Measurements from ENCODE around the gene SHANK3.

Gene SHANK3

GRCh38 chr22:50675553-50676179, 3.0 kb downstream of the SHANK3 start:
- TF ChIP-seq, protein P1, sequence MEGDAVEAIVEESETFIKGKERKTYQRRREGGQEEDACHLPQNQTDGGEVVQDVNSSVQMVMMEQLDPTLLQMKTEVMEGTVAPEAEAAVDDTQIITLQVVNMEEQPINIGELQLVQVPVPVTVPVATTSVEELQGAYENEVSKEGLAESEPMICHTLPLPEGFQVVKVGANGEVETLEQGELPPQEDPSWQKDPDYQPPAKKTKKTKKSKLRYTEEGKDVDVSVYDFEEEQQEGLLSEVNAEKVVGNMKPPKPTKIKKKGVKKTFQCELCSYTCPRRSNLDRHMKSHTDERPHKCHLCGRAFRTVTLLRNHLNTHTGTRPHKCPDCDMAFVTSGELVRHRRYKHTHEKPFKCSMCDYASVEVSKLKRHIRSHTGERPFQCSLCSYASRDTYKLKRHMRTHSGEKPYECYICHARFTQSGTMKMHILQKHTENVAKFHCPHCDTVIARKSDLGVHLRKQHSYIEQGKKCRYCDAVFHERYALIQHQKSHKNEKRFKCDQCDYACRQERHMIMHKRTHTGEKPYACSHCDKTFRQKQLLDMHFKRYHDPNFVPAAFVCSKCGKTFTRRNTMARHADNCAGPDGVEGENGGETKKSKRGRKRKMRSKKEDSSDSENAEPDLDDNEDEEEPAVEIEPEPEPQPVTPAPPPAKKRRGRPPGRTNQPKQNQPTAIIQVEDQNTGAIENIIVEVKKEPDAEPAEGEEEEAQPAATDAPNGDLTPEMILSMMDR (IDR thresholded peaks at IDR 0.05; ENCODE audit: borderline replicate concordance, control extremely low read depth, extremely low read depth, insufficient read depth, missing control alignments): no peak
- DNase-seq (ENCODE audit: low spot score): peak; percentile 21
- in situ Hi-C loops (cut with MboI; ENCODE audit: low sequenced_read_pairs, unreplicated experiment): no loop called here

DNA sequence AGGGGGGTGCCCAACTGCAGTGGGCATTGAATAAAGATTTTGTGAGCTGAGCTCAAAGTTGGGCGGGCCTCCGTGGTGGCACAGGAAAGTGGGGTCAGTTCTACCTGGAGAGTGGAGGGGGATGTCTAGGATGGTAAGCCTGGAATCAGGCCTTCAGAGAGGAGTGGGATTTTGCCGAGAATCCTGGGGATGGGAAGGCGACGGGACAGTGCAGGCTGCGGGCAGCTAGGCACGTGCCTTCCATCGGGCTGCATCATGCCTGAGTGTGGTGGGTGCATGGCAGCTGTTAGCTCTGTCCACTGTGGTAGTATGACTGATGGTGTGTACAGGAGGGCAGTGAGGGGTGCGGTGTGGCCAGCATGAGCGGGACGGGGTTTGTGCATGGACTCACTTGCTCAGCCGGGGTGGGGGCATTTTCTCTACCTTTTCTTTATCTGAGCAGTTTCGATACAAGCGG, 3.6 kb downstream of the SHANK3 start:
- DNase-seq (ENCODE audit: low spot score): peak; percentile 26
- in situ Hi-C loops (cut with MboI; ENCODE audit: low sequenced_read_pairs, unreplicated experiment): no loop called here
- TF ChIP-seq, protein P1 (IDR thresholded peaks at IDR 0.05; ENCODE audit: borderline replicate concordance, control extremely low read depth, extremely low read depth, insufficient read depth, missing control alignments): no peak

GRCh38 chr22:50676661-50677492, 4.3 kb downstream of the SHANK3 start:
- peak; percentile 19 for DNase-seq (ENCODE audit: low spot score)
- TF ChIP-seq, protein P1 (IDR thresholded peaks at IDR 0.05; ENCODE audit: borderline replicate concordance, control extremely low read depth, extremely low read depth, insufficient read depth, missing control alignments): no peak
- in situ Hi-C loops (cut with MboI; ENCODE audit: low sequenced_read_pairs, unreplicated experiment): no loop called here

GRCh38 chr22:50677493-50678217, 5.0 kb downstream of the SHANK3 start:
- DNase-seq (ENCODE audit: low spot score): peak; percentile 25
- TF ChIP-seq, protein P1 (IDR thresholded peaks at IDR 0.05; ENCODE audit: borderline replicate concordance, control extremely low read depth, extremely low read depth, insufficient read depth, missing control alignments): no peak
- in situ Hi-C loops (cut with MboI; ENCODE audit: low sequenced_read_pairs, unreplicated experiment): no loop called here

GRCh38 chr22:50678218-50678650, 5.6 kb downstream of the SHANK3 start:
- DNase-seq (ENCODE audit: low spot score): no peak
- TF ChIP-seq, protein P1 (IDR thresholded peaks at IDR 0.05; ENCODE audit: borderline replicate concordance, control extremely low read depth, extremely low read depth, insufficient read depth, missing control alignments): no peak
- in situ Hi-C loops (cut with MboI; ENCODE audit: low sequenced_read_pairs, unreplicated experiment): no loop called here
